IMR-90 (cell line): ENCODE measurements around the gene OR4N5. TPM values are rescaled to one million over a fixed set of nuclear protein-coding genes. Genes with fewer than 3 reads are reported as not detected.

Experiments
- ATAC-seq: fragments of 200-7000 bp; cut with Tn5 transposase; 2 replicates; pipeline ENCODE4 v1.9.1; 2020; ENCODE audit warnings: low read depth, mild to moderate bottlenecking, moderate library complexity
- BruUV-seq: library from RNA; stranded (reverse); fragments of 400-500 nt; replicated peaks from 2 replicates; lab custom pipeline; 2021; lab: Mats Ljungman, UMichigan
- CTCF ChIA-PET: fragments of 300-600 bp; formaldehyde crosslinking; extraction: SDS; loops from one replicate; lab custom pipeline; 2021; ENCODE audit warnings: antibody characterized with exemption; lab: Yijun Ruan, JAX
- POLR2A ChIA-PET: fragments of 300-600 bp; sonication (Branson Sonifier 250); formaldehyde crosslinking; loops from one replicate; lab custom pipeline; 2022; ENCODE audit warnings: antibody characterized with exemption; ENCODE audit not compliant: unreplicated experiment; lab: Charles Lee
- DNase-seq: peaks from one replicate; pipeline ENCODE4 v3.0.0; 2013
- H2AFZ ChIP-seq: replicated peaks from 2 replicates; pipeline ENCODE3; 2013; ENCODE audit warnings: low read length, mild to moderate bottlenecking; ENCODE audit not compliant: poor library complexity
- H2AK5ac ChIP-seq: 2 replicates; pipeline ENCODE4 v1.6.1; 2013; ENCODE audit warnings: low read depth, low read length, inconsistent platforms
- H2AK9ac ChIP-seq: replicated peaks from 2 replicates; pipeline ENCODE3; 2013; ENCODE audit warnings: mild to moderate bottlenecking, low read depth, low read length, moderate library complexity; ENCODE audit not compliant: poor library complexity
- H2BK120ac ChIP-seq: 2 replicates; pipeline ENCODE4 v1.6.1; 2013; ENCODE audit warnings: low read depth, low read length, inconsistent platforms
- H2BK15ac ChIP-seq: 3 replicates; pipeline ENCODE4 v1.6.1; 2013; ENCODE audit warnings: low read depth, low read length, inconsistent platforms
- H2BK20ac ChIP-seq: 2 replicates; pipeline ENCODE4 v1.6.1; 2013; ENCODE audit warnings: low read depth, mild to moderate bottlenecking, inconsistent platforms, low read length, moderate library complexity
- H2BK5ac ChIP-seq: 2 replicates; pipeline ENCODE4 v1.6.1; 2013; ENCODE audit warnings: mild to moderate bottlenecking, low read depth, low read length, inconsistent platforms; ENCODE audit not compliant: poor library complexity, severe bottlenecking
- H3K14ac ChIP-seq: replicated peaks from 2 replicates; pipeline ENCODE4 v1.6.1; 2013; ENCODE audit warnings: low read depth, low read length, inconsistent platforms
- H3K18ac ChIP-seq: 2 replicates; pipeline ENCODE4 v1.6.1; 2013; ENCODE audit warnings: low read depth, low read length, control low read depth
- H3K23ac ChIP-seq: 2 replicates; pipeline ENCODE4 v1.6.1; 2013; ENCODE audit warnings: low read depth, low read length, inconsistent platforms
- H3K27ac ChIP-seq: 2 replicates; pipeline ENCODE4 v1.5.1; 2013; ENCODE audit warnings: mild to moderate bottlenecking, control low read depth, low read length; ENCODE audit not compliant: insufficient read depth
- H3K27me3 ChIP-seq: 2 replicates; pipeline ENCODE4 v1.6.1; 2013; ENCODE audit warnings: low read length; ENCODE audit not compliant: control insufficient read depth, insufficient read depth
- H3K36me3 ChIP-seq: 2 replicates; pipeline ENCODE4 v1.6.1; 2013; ENCODE audit warnings: low read length, mixed read lengths; ENCODE audit not compliant: control insufficient read depth, insufficient read depth
- H3K4ac ChIP-seq: 2 replicates; pipeline ENCODE4 v1.6.1; 2013; ENCODE audit warnings: low read depth, low read length, inconsistent platforms
- H3K4me1 ChIP-seq: 2 replicates; pipeline ENCODE4 v1.6.1; 2013; ENCODE audit warnings: low read length, mixed read lengths; ENCODE audit not compliant: control insufficient read depth, insufficient read depth
- H3K4me2 ChIP-seq: 2 replicates; pipeline ENCODE4 v1.6.1; 2013; ENCODE audit warnings: low read depth, mild to moderate bottlenecking, control low read depth, low read length, moderate library complexity
- H3K4me3 ChIP-seq: 2 replicates; pipeline ENCODE4 v1.5.1; 2013; ENCODE audit warnings: low read depth, mild to moderate bottlenecking, control low read depth, low read length, moderate library complexity; ENCODE audit not compliant: insufficient read depth
- H3K56ac ChIP-seq: 2 replicates; pipeline ENCODE4 v1.6.1; 2013; ENCODE audit warnings: low read length, inconsistent platforms; ENCODE audit not compliant: insufficient read depth; ENCODE audit errors: extremely low read depth
- H3K79me1 ChIP-seq, 2 experiments: 2 replicates each; pipeline ENCODE4 v1.6.1; 2013; ENCODE audit warnings: low read length in 2 of 2, inconsistent platforms in 1 of 2, low read depth in 1 of 2
- H3K9ac ChIP-seq: 2 replicates; pipeline ENCODE4 v1.6.1; 2013; ENCODE audit warnings: low read depth, low read length, control low read depth
- H3K9me1 ChIP-seq: 2 replicates; pipeline ENCODE4 v1.6.1; 2013; ENCODE audit warnings: low read length, inconsistent platforms; ENCODE audit not compliant: insufficient read depth
- H3K9me3 ChIP-seq: 2 replicates; pipeline ENCODE4 v1.6.1; 2013; ENCODE audit warnings: low read length; ENCODE audit not compliant: control insufficient read depth, insufficient read depth
- H4K20me1 ChIP-seq: 2 replicates; pipeline ENCODE4 v1.6.1; 2013; ENCODE audit warnings: low read length, inconsistent platforms; ENCODE audit not compliant: insufficient read depth
- H4K5ac ChIP-seq: 2 replicates; pipeline ENCODE4 v1.6.1; 2013; ENCODE audit warnings: mild to moderate bottlenecking, low read depth, low read length, control low read depth
- H4K8ac ChIP-seq, 2 experiments: 2 replicates each; pipeline ENCODE4 v1.6.1; 2013; ENCODE audit warnings: low read depth in 2 of 2, low read length in 2 of 2, control low read depth in 1 of 2, inconsistent platforms in 1 of 2
- H4K91ac ChIP-seq: 2 replicates; pipeline ENCODE4 v1.6.1; 2013; ENCODE audit warnings: low read depth, low read length, inconsistent platforms; ENCODE audit not compliant: insufficient read depth
- NFE2L2 ChIP-seq: fragments of 150-350 bp; IDR thresholded peaks from 2 replicates; pipeline ENCODE4 v1.6.1; 2016; ENCODE audit warnings: low read depth, mild to moderate bottlenecking, low read length
- POLR2A ChIP-seq: IDR thresholded peaks from 2 replicates; pipeline ENCODE4 v1.6.1; 2012; ENCODE audit warnings: mild to moderate bottlenecking, low read depth, low read length
- RAD21 ChIP-seq: IDR thresholded peaks from 2 replicates; pipeline ENCODE4 v1.6.1; 2012; ENCODE audit warnings: low read length, improper control_type of control experiment
- RCOR1 ChIP-seq: IDR thresholded peaks from 2 replicates; pipeline ENCODE4 v1.6.1; 2012; ENCODE audit warnings: mild to moderate bottlenecking, low read length, improper control_type of control experiment; ENCODE audit not compliant: insufficient replicate concordance
- RFX5 ChIP-seq: IDR thresholded peaks from 2 replicates; pipeline ENCODE4 v1.8.0; 2012; ENCODE audit warnings: low read depth, mild to moderate bottlenecking, low read length, moderate library complexity
- WGBS, 2 experiments: methylation state at CpG; one replicate each; pipeline versions ENCODE4 v1.1.5 to v1.1.7; 2013; ENCODE audit warnings: missing lambda C conversion rate in 2 of 2; ENCODE audit not compliant: insufficient read length in 1 of 2; ENCODE audit errors: extremely low coverage in 2 of 2; 5-methylcytosine and 5-hydroxymethylcytosine counted together
- dilution Hi-C: fragments of 300-500 bp; cut with HindIII; formaldehyde crosslinking; loops from one replicate; pipeline ENCODE4 v1.14.3; 2018; ENCODE audit warnings: low sequenced_read_pairs; ENCODE audit not compliant: unreplicated experiment
- in situ Hi-C: fragments of 300-500 bp; cut with MboI; formaldehyde crosslinking; loops from 3 replicates; pipeline ENCODE4 v1.14.3; 2019; ENCODE audit warnings: low sequenced_read_pairs, inconsistent platforms, mixed read lengths
- intact Hi-C: fragments of 100-400 bp; cut with micrococcal nuclease; formaldehyde crosslinking; loops from 2 replicates; pipeline ENCODE4 v1.10.0; 2022
- polyA plus RNA-seq, 3 experiments: library from polyadenylated mRNA; depleted of rRNA; stranded (reverse); fragments of >200 nt; gene quantifications; 2 replicates each; pipeline ENCODE4 v1.2.3, GENCODE V29; 2012; ENCODE audit warnings: low replicate concordance in 1 of 3
- total RNA-seq: library from RNA; depleted of rRNA; stranded (reverse); fragments of >200 nt; gene quantifications from 2 replicates; pipeline ENCODE4 v1.2.3, GENCODE V29; 2012
- TF ChIP-seq, protein P1 (sequence below): conservative IDR thresholded peaks from 2 replicates; pipeline ENCODE4 v1.5.1; 2012; ENCODE audit warnings: mild to moderate bottlenecking, low read depth, low read length, improper control_type of control experiment

OR4N5 gene
- total and polyA plus RNA-seq, 2 of the 4 experiments (the other 2 are of a cell fraction), result not detected

DNA sequence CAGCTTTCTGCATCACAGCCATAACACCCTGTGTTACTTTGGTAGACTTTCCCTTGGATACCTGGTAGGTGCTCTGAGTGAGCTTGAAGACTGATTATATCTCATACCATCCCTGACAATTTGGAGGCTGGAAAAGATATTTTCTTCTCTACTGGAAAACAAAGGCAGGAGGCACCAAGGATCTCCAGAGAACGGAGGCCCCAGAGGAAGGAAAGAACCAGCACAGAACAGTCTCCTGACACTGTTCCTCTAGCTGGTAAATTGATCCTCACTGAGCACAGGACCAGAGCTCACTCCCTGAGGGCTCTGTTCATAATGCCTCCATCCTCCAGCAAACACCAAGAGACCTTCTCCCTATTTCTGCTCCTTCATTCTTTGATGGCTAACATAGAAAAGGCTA is 52.0 kb downstream of the OR4N5 start, which contains the start of gene OR11G2:
OR11G2 (plus strand) TSS at position 301 of the 400 bp plus-strand sequence. CDS start 6,542 bp downstream, outside the sequence.
- Histone ChIP-seq H2AK5ac (no peak within 1 kb of the TSS), H3K4ac (no peak within 1 kb of the TSS), H2BK15ac (no peak within 1 kb of the TSS), H3K14ac (no peak within 1 kb of the TSS), H3K4me3 (no peak within 1 kb of the TSS), H3K27ac (no peak within 1 kb of the TSS), H3K23ac (no peak within 1 kb of the TSS), H3K9me1 (no peaks in the 10 kb centered on the region), H4K8ac (no peak within 1 kb of the TSS), H3K27me3 (no peaks in the 10 kb centered on the region), H3K18ac (no peak within 1 kb of the TSS), H4K91ac (no peak within 1 kb of the TSS), H2AK9ac (no peak within 1 kb of the TSS), H3K4me2 (no peak within 1 kb of the TSS), H2AFZ (no peak within 1 kb of the TSS), H3K56ac (no peak within 1 kb of the TSS), H2BK5ac (no peak within 1 kb of the TSS), H2BK120ac (no peak within 1 kb of the TSS), H3K79me1 (no peaks in the 10 kb centered on the region), H3K9ac (no peak within 1 kb of the TSS), H2BK20ac (no peak within 1 kb of the TSS), H4K5ac (no peak within 1 kb of the TSS), H3K9me3 (peaks cover 5% of the 10 kb centered on the region; the same call in 1 of the 2 replicates), H4K20me1 (no peaks in the 10 kb centered on the region), H3K36me3 (no peaks in the 10 kb centered on the region), H3K4me1 (no peaks in the 10 kb centered on the region)
- ChIA-PET CTCF (no interaction called here), POLR2A (no interaction called here)
- TF ChIP-seq RAD21 (no peak), RFX5 (no peak), RCOR1 (no peak), POLR2A (no peak), NFE2L2 (no peak)
- TF ChIP-seq, protein P1, sequence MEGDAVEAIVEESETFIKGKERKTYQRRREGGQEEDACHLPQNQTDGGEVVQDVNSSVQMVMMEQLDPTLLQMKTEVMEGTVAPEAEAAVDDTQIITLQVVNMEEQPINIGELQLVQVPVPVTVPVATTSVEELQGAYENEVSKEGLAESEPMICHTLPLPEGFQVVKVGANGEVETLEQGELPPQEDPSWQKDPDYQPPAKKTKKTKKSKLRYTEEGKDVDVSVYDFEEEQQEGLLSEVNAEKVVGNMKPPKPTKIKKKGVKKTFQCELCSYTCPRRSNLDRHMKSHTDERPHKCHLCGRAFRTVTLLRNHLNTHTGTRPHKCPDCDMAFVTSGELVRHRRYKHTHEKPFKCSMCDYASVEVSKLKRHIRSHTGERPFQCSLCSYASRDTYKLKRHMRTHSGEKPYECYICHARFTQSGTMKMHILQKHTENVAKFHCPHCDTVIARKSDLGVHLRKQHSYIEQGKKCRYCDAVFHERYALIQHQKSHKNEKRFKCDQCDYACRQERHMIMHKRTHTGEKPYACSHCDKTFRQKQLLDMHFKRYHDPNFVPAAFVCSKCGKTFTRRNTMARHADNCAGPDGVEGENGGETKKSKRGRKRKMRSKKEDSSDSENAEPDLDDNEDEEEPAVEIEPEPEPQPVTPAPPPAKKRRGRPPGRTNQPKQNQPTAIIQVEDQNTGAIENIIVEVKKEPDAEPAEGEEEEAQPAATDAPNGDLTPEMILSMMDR, result no peak
- in situ Hi-C loops, result no loop called here
- no TSS peak for BruUV-seq
- no CpG with 5 or more reads among the region's 1 CpG for WGBS, 2 experiments
- DNase-seq (no peak), ATAC-seq (no peak)
- intact Hi-C loops, result no loop called here
- dilution Hi-C loops, result no loop called here
